Mucosa of descending colon (tissue), 3 donors: ENCODE measurements around the gene GRB10. TPM values are rescaled to one million over a fixed set of nuclear protein-coding genes. Genes with fewer than 3 reads are reported as not detected.

Experiments used
- ATAC-seq: fragments of 200-7000 bp; cut with Tn5 transposase; one replicate; pipeline ENCODE4 v1.9.1; 2020; ENCODE audit warnings: mild to moderate bottlenecking, moderate library complexity
- DNase-seq, 3 donors: peaks; one replicate each; pipeline ENCODE4 v3.0.0-alpha.2; 2020
- H3K36me3 ChIP-seq: fragments of 200-600 bp; one replicate; pipeline ENCODE4 v1.8.0; 2021; ENCODE audit warnings: low read depth, mild to moderate bottlenecking
- H3K4me1 ChIP-seq: fragments of 200-600 bp; one replicate; pipeline ENCODE4 v1.8.0; 2021; ENCODE audit warnings: low read depth, mild to moderate bottlenecking
- H3K4me3 ChIP-seq: fragments of 200-600 bp; one replicate; pipeline ENCODE4 v1.8.0; 2021; ENCODE audit warnings: mild to moderate bottlenecking
- H3K9me3 ChIP-seq: fragments of 200-600 bp; one replicate; pipeline ENCODE4 v1.8.0; 2021; ENCODE audit warnings: mild to moderate bottlenecking
- intact Hi-C, 2 donors: fragments of 100-400 bp; cut with DNase I in 1 of 2; cut with micrococcal nuclease in 1 of 2; formaldehyde crosslinking; loops; one replicate each; pipeline versions ENCODE4 v1.11.0 to v1.11.1; 2022; cut with DNase I, micrococcal nuclease
- long read RNA-seq, 2 donors: library from polyadenylated mRNA; unstranded; transcript quantifications; one replicate each; pipeline ENCODE4 v2.0.0, GENCODE V29; 2019 to 2021
- total RNA-seq, 3 donors: library from RNA; stranded (reverse); fragmentation: NEBNext Ultra II Directional in 2 of 3; extraction: Animal tissue kit (Norgen Biotek cat#: 25700) in 2 of 3; gene quantifications; one replicate each; pipeline versions ENCODE4 v1.2.1 to v1.2.4, GENCODE V29; 2021 to 2023
- TF ChIP-seq, protein P1 (sequence below): fragments of 200-600 bp; IDR thresholded peaks from one replicate; pipeline ENCODE4 v1.8.0; 2022; ENCODE audit warnings: antibody characterized with exemption, mild to moderate bottlenecking
- donor health status: DM: no; HTN: no; CAD: no; lungs with moderate emphysema.
- donor health status: DM: no; HTN: no; CAD: no.
- donor health status: DM: no; HTN: yes; CAD: no.

GRB10 gene
- 10 to 100 TPM in 2 of 3 donors, 1 to 10 TPM in 1; 9.4 to 56.8 (median 13.0) TPM for total RNA-seq
- long read RNA-seq, donor 1, full-length matches to known transcripts, result 5 of 30 reads
- long read RNA-seq, donor 1, partial matches to known transcripts, result 7 of 30 reads
- long read RNA-seq, donor 1, other reads (novel, unspliced or antisense), result 18 of 30 reads
- long read RNA-seq, donor 2, partial matches to known transcripts, result 1 of 2 reads
- long read RNA-seq, donor 2, other reads (novel, unspliced or antisense), result 1 of 2 reads

DNA sequence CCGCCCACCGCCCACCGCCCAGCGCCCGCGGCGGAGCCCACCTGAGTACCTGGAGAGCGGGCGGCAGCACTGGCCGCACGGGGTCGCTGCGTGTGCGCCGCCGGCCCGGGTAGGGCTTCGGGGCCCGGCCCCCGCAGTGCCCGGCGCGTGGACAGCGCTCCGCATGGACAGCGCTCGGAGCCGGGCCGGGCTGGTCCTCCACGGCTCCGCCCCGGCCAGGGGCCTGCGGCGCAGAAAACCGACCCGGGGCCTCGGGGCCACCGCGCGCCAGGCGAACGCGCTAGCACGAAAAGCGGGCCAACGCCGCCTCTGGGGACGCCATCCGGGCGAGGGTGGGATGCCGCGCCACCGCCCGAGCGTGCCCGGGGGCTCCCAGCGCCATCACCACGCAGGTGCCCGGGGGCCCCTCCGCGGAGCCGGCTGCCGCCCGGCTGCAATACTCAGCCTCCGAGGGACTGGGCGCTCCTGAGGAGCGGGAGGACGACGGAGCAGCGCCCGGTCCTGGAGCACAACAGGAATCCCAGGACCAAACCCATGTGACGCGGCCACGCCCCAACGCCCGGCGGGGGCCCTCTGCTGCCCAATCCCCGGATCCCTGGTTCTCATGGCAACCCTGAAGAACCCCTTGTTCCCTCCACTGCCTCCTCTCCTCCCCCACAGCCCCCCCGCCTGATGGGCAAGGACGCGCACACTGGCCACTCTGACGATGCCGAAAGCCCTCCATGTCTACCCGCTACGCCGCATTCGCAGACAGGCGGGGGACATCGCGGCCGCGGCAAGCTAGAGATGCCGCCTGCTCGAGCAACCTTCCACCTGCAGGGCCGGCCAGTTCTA is at the start of gene GRB10:
Gene GRB10, minus strand, starts transcription at position 522 of the 834 bp plus-strand sequence. CDS start 50,574 bp downstream, outside the sequence.
- TF ChIP-seq, protein P1, sequence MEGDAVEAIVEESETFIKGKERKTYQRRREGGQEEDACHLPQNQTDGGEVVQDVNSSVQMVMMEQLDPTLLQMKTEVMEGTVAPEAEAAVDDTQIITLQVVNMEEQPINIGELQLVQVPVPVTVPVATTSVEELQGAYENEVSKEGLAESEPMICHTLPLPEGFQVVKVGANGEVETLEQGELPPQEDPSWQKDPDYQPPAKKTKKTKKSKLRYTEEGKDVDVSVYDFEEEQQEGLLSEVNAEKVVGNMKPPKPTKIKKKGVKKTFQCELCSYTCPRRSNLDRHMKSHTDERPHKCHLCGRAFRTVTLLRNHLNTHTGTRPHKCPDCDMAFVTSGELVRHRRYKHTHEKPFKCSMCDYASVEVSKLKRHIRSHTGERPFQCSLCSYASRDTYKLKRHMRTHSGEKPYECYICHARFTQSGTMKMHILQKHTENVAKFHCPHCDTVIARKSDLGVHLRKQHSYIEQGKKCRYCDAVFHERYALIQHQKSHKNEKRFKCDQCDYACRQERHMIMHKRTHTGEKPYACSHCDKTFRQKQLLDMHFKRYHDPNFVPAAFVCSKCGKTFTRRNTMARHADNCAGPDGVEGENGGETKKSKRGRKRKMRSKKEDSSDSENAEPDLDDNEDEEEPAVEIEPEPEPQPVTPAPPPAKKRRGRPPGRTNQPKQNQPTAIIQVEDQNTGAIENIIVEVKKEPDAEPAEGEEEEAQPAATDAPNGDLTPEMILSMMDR, result no peak
- Histone ChIP-seq H3K36me3 (no peaks in the 10 kb centered on the region), H3K9me3 (no peaks in the 10 kb centered on the region), H3K4me1 (no peaks in the 10 kb centered on the region), H3K4me3 (no peak within 1 kb of the TSS)
- intact Hi-C loops, result no loop called here
- peak in 2 of 3 donors; percentile 39 to 45 for DNase-seq
- ATAC-seq, result peak; percentile 73

DNA sequence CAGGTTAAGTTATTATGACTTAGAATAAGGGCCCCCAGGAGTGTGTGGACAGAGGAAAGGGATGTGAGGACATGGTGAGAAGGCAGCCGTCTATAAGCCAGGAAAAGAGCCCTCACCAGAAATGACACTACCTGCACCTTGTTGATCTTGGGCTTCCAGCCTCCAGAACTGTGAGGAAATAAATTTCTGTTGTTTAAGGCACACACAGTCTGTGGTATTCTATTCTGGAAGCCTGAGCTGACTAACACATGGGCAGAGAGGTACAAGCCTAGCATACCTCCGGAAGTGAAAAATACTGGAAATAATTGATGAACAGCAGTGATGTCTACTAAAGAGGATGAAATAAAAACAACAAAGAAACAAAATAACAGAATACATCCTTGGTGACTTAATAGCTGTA is 46.1 kb upstream of the GRB10 start:
- no peak overlapping the region for H3K4me3 ChIP-seq
- TF ChIP-seq, protein P1, result no peak
- H3K9me3 ChIP-seq, result no peaks in the 10 kb centered on the region
- H3K36me3 ChIP-seq, result no peaks in the 10 kb centered on the region
- H3K4me1 ChIP-seq, result no peaks in the 10 kb centered on the region
- DNase-seq (no peak), ATAC-seq (no peak)
- intact Hi-C loops, result no loop called here

DNA sequence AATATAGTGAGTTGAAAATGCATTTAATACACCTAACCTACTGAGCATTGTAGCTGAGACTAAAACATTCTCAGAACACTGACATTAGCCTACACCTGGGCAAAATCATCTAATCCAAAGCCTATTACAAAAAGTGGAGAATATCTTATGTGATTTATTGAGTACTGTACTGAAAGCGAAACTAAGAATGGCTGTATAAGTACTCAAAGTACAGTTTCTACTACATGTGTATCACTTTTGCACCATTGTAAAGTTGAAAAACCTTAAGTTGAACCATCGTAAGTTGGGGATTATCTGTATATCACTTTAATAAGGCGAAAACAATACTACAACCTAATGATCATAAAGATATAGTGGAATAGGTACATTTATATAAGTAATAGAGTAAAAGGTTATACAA is 45.4 kb upstream of the GRB10 start:
- Histone ChIP-seq H3K9me3 (no peaks in the 10 kb centered on the region), H3K36me3 (no peaks in the 10 kb centered on the region), H3K4me1 (no peaks in the 10 kb centered on the region), H3K4me3 (no peak overlapping the region)
- DNase-seq (no peak), ATAC-seq (no peak)
- TF ChIP-seq, protein P1, result no peak
- intact Hi-C loops, result no loop called here

DNA sequence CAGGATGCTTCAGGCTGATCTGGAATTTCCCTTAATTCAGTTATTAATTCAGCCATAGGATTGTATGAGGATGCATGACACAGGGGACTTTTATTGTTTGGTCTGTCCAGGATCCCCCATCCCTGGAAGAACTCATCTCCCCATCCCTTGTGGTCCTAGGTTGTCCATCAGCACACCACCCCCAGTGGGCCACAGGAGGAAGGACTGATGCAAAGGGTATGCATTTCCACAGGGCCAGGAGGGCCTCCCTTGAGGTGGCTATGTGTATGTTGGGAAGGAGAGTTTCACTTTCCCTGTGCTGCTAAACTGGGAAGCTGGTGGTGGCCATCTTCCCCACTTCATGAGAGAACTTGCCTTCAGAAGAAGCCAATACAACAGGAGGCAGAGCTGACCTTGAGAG is 44.6 kb upstream of the GRB10 start:
- H3K9me3 ChIP-seq, result no peaks in the 10 kb centered on the region
- no peaks in the 10 kb centered on the region for H3K4me1 ChIP-seq
- ATAC-seq (no peak), DNase-seq (no peak)
- intact Hi-C loops, result no loop called here
- no peak overlapping the region for H3K4me3 ChIP-seq
- TF ChIP-seq, protein P1, result no peak
- H3K36me3 ChIP-seq, result no peaks in the 10 kb centered on the region

DNA sequence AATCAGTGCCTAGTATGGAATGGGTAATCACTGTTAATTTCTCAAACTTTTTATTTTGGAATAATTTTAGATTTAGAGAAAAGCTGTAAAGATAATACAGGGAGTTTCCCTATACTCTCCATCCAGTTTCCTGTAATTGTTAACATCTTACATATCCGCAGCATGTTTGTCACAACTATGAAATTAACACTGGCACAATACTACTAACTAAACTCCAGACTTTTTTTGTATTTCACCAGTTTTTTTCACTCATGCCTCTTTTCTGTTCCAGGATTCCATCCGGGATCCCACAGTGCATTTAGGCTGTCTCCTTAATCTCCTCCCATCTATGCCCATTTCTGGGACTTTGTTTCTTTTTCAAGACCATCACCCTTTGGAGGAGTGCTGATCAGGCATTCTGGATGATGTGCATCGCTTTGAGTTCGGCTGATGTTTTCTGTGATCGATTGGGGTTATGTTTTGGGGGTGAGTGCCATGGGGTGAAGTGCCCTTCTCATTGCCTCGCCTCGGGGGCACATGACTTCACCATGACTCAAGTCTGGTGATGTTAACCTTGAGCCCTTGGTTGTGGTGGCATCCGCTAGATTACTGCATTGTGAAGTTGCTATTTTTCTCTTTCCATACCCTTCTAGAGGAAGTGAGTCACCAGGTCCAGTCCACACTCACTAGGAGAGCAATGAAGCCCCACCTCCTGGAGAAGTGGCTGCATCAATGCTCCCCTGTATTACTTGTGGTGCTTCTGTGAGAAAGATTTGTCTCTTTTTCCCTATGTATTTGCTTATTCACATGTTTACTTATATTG is 43.9 kb upstream of the GRB10 start:
- Histone ChIP-seq H3K9me3 (no peaks in the 10 kb centered on the region), H3K36me3 (no peaks in the 10 kb centered on the region), H3K4me3 (no peak overlapping the region), H3K4me1 (no peaks in the 10 kb centered on the region)
- intact Hi-C loops, result no loop called here
- TF ChIP-seq, protein P1, result no peak
- ATAC-seq (peak; percentile 27), DNase-seq (no peak)
